HEK293 (cell line): ENCODE measurements around the gene PRSS50.

Experiments
- TCF7L2 ChIP-seq: IDR thresholded peaks from 2 replicates; pipeline ENCODE4 v1.6.1; 2011; ENCODE audit warnings: low read depth, mild to moderate bottlenecking, inconsistent platforms, low read length, moderate library complexity, borderline replicate concordance
- ZNF596 ChIP-seq: fragments of 450-650 bp; IDR thresholded peaks from 2 replicates; pipeline ENCODE4 v1.5.0; 2018; ENCODE audit warnings: missing biosample characterization, mild to moderate bottlenecking, missing genetic modification characterization, moderate library complexity
- TF ChIP-seq, protein P1 (sequence below): fragments of 450-650 bp; IDR thresholded peaks from 2 replicates; pipeline ENCODE4 v1.5.1; 2018; ENCODE audit warnings: missing biosample characterization, mild to moderate bottlenecking, missing genetic modification characterization
- TF ChIP-seq, protein P2 (sequence below): fragments of 450-650 bp; formaldehyde crosslinking; IDR thresholded peaks from 2 replicates; pipeline ENCODE4 v1.5.1; 2016; ENCODE audit warnings: missing biosample characterization, missing genetic modification characterization

DNA sequence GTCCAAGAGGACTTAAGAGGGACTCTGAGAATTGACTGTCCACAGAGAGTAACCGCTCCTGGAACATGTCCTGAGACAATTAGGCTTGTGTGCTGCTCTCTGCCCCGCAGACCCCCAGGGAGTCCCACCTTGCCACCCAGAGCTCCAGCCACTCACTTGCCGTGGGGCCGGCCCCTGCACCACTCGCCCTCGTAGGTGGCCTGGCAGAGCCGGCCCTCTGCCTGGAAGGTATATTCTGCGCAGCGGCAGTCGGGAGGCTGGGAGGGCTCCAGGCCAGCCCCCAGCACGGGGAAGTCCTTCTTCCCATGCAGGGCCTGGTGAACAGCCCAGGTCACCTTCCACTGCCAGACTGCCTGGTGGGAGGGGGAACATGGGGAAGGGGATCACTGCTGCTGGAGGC, 34.7 kb downstream of the PRSS50 start:
- TF ChIP-seq, protein P1, sequence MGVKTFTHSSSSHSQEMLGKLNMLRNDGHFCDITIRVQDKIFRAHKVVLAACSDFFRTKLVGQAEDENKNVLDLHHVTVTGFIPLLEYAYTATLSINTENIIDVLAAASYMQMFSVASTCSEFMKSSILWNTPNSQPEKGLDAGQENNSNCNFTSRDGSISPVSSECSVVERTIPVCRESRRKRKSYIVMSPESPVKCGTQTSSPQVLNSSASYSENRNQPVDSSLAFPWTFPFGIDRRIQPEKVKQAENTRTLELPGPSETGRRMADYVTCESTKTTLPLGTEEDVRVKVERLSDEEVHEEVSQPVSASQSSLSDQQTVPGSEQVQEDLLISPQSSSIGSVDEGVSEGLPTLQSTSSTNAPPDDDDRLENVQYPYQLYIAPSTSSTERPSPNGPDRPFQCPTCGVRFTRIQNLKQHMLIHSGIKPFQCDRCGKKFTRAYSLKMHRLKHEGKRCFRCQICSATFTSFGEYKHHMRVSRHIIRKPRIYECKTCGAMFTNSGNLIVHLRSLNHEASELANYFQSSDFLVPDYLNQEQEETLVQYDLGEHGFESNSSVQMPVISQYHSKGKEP (tag by site-specific recombination): no peak
- TF ChIP-seq, protein P2, sequence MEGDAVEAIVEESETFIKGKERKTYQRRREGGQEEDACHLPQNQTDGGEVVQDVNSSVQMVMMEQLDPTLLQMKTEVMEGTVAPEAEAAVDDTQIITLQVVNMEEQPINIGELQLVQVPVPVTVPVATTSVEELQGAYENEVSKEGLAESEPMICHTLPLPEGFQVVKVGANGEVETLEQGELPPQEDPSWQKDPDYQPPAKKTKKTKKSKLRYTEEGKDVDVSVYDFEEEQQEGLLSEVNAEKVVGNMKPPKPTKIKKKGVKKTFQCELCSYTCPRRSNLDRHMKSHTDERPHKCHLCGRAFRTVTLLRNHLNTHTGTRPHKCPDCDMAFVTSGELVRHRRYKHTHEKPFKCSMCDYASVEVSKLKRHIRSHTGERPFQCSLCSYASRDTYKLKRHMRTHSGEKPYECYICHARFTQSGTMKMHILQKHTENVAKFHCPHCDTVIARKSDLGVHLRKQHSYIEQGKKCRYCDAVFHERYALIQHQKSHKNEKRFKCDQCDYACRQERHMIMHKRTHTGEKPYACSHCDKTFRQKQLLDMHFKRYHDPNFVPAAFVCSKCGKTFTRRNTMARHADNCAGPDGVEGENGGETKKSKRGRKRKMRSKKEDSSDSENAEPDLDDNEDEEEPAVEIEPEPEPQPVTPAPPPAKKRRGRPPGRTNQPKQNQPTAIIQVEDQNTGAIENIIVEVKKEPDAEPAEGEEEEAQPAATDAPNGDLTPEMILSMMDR: no peak
- TF ChIP-seq TCF7L2 (no peak), ZNF596 (tag by site-specific recombination) (no peak)
